Gastrocnemius medialis (tissue), 4 donors: ENCODE data around the gene GRK6. TPM values are rescaled to one million over a fixed set of nuclear protein-coding genes. Genes with fewer than 3 reads are reported as not detected.

Experiments used
- ATAC-seq, 2 donors: fragments of 150-250 bp; one replicate each; pipeline ENCODE4 v1.9.1; 2016
- DNase-seq, 2 donors: peaks; one replicate each; pipeline ENCODE4 v3.0.0-alpha.2; 2019
- H3K27ac ChIP-seq, 4 donors: fragments of 200-600 bp; sonication (generic); 1 replicate in 1 of 4; 2 replicates in 3 of 4; pipeline ENCODE4 v1.5.1; 2016 to 2018; ENCODE audit warnings: mild to moderate bottlenecking in 2 of 4, moderate library complexity in 1 of 4
- H3K27me3 ChIP-seq, 3 donors: fragments of 200-600 bp; sonication (generic) in 2 of 3; 1 replicate in 1 of 3; 2 replicates in 2 of 3; pipeline versions ENCODE4 v1.5.1 to v1.6.0; 2016 to 2019; ENCODE audit warnings: mild to moderate bottlenecking in 1 of 3, moderate library complexity in 1 of 3
- H3K36me3 ChIP-seq, 2 donors: fragments of 200-600 bp; sonication (generic) in 1 of 2; one replicate each; pipeline ENCODE4 v1.5.1; 2017 to 2018
- H3K4me1 ChIP-seq, 2 donors: fragments of 200-600 bp; sonication (generic) in 1 of 2; one replicate each; pipeline ENCODE4 v1.5.1; 2016 to 2017; ENCODE audit warnings: mild to moderate bottlenecking in 2 of 2
- H3K4me3 ChIP-seq, 4 donors: fragments of 200-600 bp; sonication (generic) in 3 of 4; 1 replicate in 1 of 4; 2 replicates in 3 of 4; pipeline ENCODE4 v1.5.1; 2016 to 2019; ENCODE audit warnings: mild to moderate bottlenecking in 2 of 4
- H3K9me3 ChIP-seq, 3 donors: fragments of 200-600 bp; sonication (generic) in 2 of 3; 1 replicate in 1 of 3; 2 replicates in 2 of 3; pipeline ENCODE4 v1.5.1; 2016 to 2019
- CTCF ChIP-seq, 5 experiments: fragments of 450-650 bp in 3 of 5; fragments of 200-600 bp in 2 of 5; sonication (generic) in 2 of 5; IDR thresholded peaks in 4 of 5; conservative IDR thresholded peaks in 1 of 5; 1 replicate in 4 of 5; 2 replicates in 1 of 5; pipeline ENCODE4 v1.5.1; 2016 to 2019; ENCODE audit warnings: antibody characterized with exemption in 5 of 5, mild to moderate bottlenecking in 3 of 5, moderate library complexity in 3 of 5
- POLR2A ChIP-seq, 2 donors: fragments of 450-650 bp; IDR thresholded peaks; one replicate each; pipeline ENCODE4 v1.6.1; 2017; ENCODE audit warnings: antibody characterized with exemption in 2 of 2, mild to moderate bottlenecking in 2 of 2, moderate library complexity in 2 of 2
- in situ Hi-C, 4 donors: fragments of 200-750 bp; cut with MboI; loops; one replicate each; pipeline versions ENCODE4 v1.15.0 to v1.8.0; 2017; ENCODE audit warnings: low sequenced_read_pairs in 4 of 4
- intact Hi-C: fragments of 100-400 bp; cut with DNase I; formaldehyde crosslinking; loops from one replicate; pipeline ENCODE4 v1.15.1; 2023; ENCODE audit warnings: low total_unique reads
- total RNA-seq, 4 donors: library from RNA; depleted of rRNA; stranded (reverse); fragments of >200 nt; gene quantifications; one replicate each; pipeline versions ENCODE4 v1.1.0 to v1.2.3, GENCODE V29; 2016

The GRK6 gene
- total RNA-seq, 4 donors from 2014 or later = 12.7 to 40.5 (median 32.2) TPM

GRCh38 chr5:177457852-177458681 is 31.6 kb downstream of the GRK6 start:
- in situ Hi-C loops (loop anchor here in 1 of 4 donors (10.0 kb wide), 1 partner anchor 53 kb away; the partner anchor contains the start of genes F12 and PFN3), intact Hi-C loops (loop anchor here (2.0 to 10.0 kb wide), 3 partner anchors 21 to 343 kb away; partner anchors contain the start of gene MXD3)
- DNase-seq = no peak
- no peak for ATAC-seq
- H3K27ac ChIP-seq = no peak overlapping the region
- peaks cover 0 to 3% (median 2%) of the 10 kb centered on the region in 3 donors for H3K27me3 ChIP-seq
- TF ChIP-seq POLR2A (IDR thresholded peaks at IDR 0.05) = no peak
- no peak for TF ChIP-seq CTCF (IDR thresholded peaks at IDR 0.05 in 4 of 5, conservative IDR thresholded peaks at IDR 0.05 in 1 of 5)
- H3K4me3 ChIP-seq = no peak overlapping the region
- peaks cover 9 to 25% of the 10 kb centered on the region in 2 donors for H3K4me1 ChIP-seq
- H3K9me3 ChIP-seq = no peaks in the 10 kb centered on the region
- H3K36me3 ChIP-seq = no peaks in the 10 kb centered on the region

- ATAC-seq = no peak
- intact Hi-C loops (loop anchor here (5.0 to 10.0 kb wide), 2 partner anchors 147 to 344 kb away; partner anchors contain the start of gene MXD3), in situ Hi-C loops (loop anchor here in 1 of 4 donors (10.0 kb wide), 1 partner anchor 54 kb away; the partner anchor contains the start of genes F12 and PFN3)
- Histone ChIP-seq H3K4me1 (peaks cover 6 to 23% of the 10 kb centered on the region in 2 donors), H3K9me3 (no peaks in the 10 kb centered on the region), H3K27ac (no peak overlapping the region), H3K4me3 (no peak overlapping the region), H3K36me3 (no peaks in the 10 kb centered on the region), H3K27me3 (no peaks in the 10 kb centered on the region)
- TF ChIP-seq CTCF (IDR thresholded peaks at IDR 0.05 in 4 of 5, conservative IDR thresholded peaks at IDR 0.05 in 1 of 5) (no peak), POLR2A (IDR thresholded peaks at IDR 0.05) (no peak)
- DNase-seq = no peak
These were observed 32.5 kb downstream of the GRK6 start for GRCh38 chr5:177458912-177459350.

- no peak overlapping the region for H3K27ac ChIP-seq
- no peak for TF ChIP-seq CTCF (IDR thresholded peaks at IDR 0.05 in 4 of 5, conservative IDR thresholded peaks at IDR 0.05 in 1 of 5)
- TF ChIP-seq POLR2A (IDR thresholded peaks at IDR 0.05) = no peak
- no peaks in the 10 kb centered on the region for H3K36me3 ChIP-seq
- H3K4me3 ChIP-seq = no peak overlapping the region
- DNase-seq (no peak), ATAC-seq (no peak)
- intact Hi-C loops = loop anchor here (5.0 to 10.0 kb wide), 2 partner anchors 147 to 345 kb away; partner anchors contain the start of gene MXD3
- in situ Hi-C loops = loop anchor here in 1 of 4 donors (10.0 kb wide), 1 partner anchor 55 kb away; the partner anchor contains the start of genes F12 and PFN3
- no peaks in the 10 kb centered on the region for H3K27me3 ChIP-seq
- peaks cover 4 to 19% of the 10 kb centered on the region in 2 donors for H3K4me1 ChIP-seq
- H3K9me3 ChIP-seq = no peaks in the 10 kb centered on the region
These were observed 32.9 kb downstream of the GRK6 start for GRCh38 chr5:177459357-177459756.

- Histone ChIP-seq H3K4me1 (peaks cover 4 to 17% of the 10 kb centered on the region in 2 donors), H3K9me3 (no peaks in the 10 kb centered on the region), H3K4me3 (no peak overlapping the region), H3K27me3 (no peaks in the 10 kb centered on the region), H3K27ac (no peak overlapping the region), H3K36me3 (no peaks in the 10 kb centered on the region)
- DNase-seq = no peak
- intact Hi-C loops = loop anchor here (5.0 to 10.0 kb wide), 2 partner anchors 148 to 345 kb away; partner anchors contain the start of gene MXD3
- no peak for TF ChIP-seq POLR2A (IDR thresholded peaks at IDR 0.05)
- TF ChIP-seq CTCF (IDR thresholded peaks at IDR 0.05 in 4 of 5, conservative IDR thresholded peaks at IDR 0.05 in 1 of 5) = no peak
- ATAC-seq = no peak
- in situ Hi-C loops = loop anchor here in 2 of 4 donors (5.0 to 10.0 kb wide), 2 partner anchors 55 to 68 kb away; partner anchors contain the start of genes F12 (in 1 of the 2) and PFN3 (in 1 of the 2)
These were observed 33.5 kb downstream of the GRK6 start for GRCh38 chr5:177459819-177460628.
